GM19240 (cell line): Measurements from ENCODE around the gene RAET1G.
"Not testable (repeated sequence)": the region's sequence is repeated elsewhere in the genome, so short reads cannot be mapped to it uniquely, and the experiment has no call there.

Source experiments
- DNase-seq: peaks from one replicate; pipeline ENCODE4 v3.0.0; 2011; ENCODE audit warnings: low spot score; ENCODE audit not compliant: insufficient read length

RAET1G gene

GRCh38 chr6:149922642-149923326 is at the start of gene RAET1G:
RAET1G (minus strand) TSS chr6:149923121; CDS start chr6:149923010, 111 bp downstream.
- DNase-seq = no peak

GRCh38 chr6:149969635-149970034 is 46.7 kb upstream of the RAET1G start:
- DNase-seq = no peak

GRCh38 chr6:149968909-149969308 is 46.0 kb upstream of the RAET1G start:
- DNase-seq = not testable (repeated sequence)

- DNase-seq = not testable (repeated sequence)
These were observed 45.1 kb upstream of the RAET1G start for GRCh38 chr6:149967999-149968398.

GRCh38 chr6:149967591-149967990 is 44.7 kb upstream of the RAET1G start:
- DNase-seq = no peak

GRCh38 chr6:149966319-149966718 is 43.4 kb upstream of the RAET1G start:
- DNase-seq = not testable (repeated sequence)

- no peak for DNase-seq
These were observed 42.5 kb upstream of the RAET1G start for GRCh38 chr6:149965194-149966020.

GRCh38 chr6:149964308-149965193 is 41.6 kb upstream of the RAET1G start:
- no peak for DNase-seq

- DNase-seq = no peak
These were observed 40.8 kb upstream of the RAET1G start, which contains the start of gene ULBP1 for GRCh38 chr6:149963462-149964307. ULBP1 (plus strand) TSS chr6:149963943; CDS start chr6:149964050, 107 bp downstream.

GRCh38 chr6:149963212-149963461 is 40.2 kb upstream of the RAET1G start:
- DNase-seq = no peak

- DNase-seq = no peak
These were observed 39.7 kb upstream of the RAET1G start for GRCh38 chr6:149962461-149963211.

- no peak for DNase-seq
These were observed 39.0 kb upstream of the RAET1G start for GRCh38 chr6:149961728-149962425.

GRCh38 chr6:149960488-149960887 is 37.6 kb upstream of the RAET1G start:
- DNase-seq = no peak

- not testable (repeated sequence) for DNase-seq
These were observed 36.9 kb upstream of the RAET1G start for GRCh38 chr6:149959806-149960205.

GRCh38 chr6:149958124-149958523 is 35.2 kb upstream of the RAET1G start:
- not testable (repeated sequence) for DNase-seq

GRCh38 chr6:149955654-149956317 is 32.9 kb upstream of the RAET1G start:
- DNase-seq = not testable (repeated sequence)

GRCh38 chr6:149954984-149955653 is 32.2 kb upstream of the RAET1G start:
- DNase-seq = not testable (repeated sequence)

GRCh38 chr6:149954328-149954983 is 31.5 kb upstream of the RAET1G start:
- DNase-seq = not testable (repeated sequence)
